ENCODE data around the gene ZFYVE28.

DNA sequence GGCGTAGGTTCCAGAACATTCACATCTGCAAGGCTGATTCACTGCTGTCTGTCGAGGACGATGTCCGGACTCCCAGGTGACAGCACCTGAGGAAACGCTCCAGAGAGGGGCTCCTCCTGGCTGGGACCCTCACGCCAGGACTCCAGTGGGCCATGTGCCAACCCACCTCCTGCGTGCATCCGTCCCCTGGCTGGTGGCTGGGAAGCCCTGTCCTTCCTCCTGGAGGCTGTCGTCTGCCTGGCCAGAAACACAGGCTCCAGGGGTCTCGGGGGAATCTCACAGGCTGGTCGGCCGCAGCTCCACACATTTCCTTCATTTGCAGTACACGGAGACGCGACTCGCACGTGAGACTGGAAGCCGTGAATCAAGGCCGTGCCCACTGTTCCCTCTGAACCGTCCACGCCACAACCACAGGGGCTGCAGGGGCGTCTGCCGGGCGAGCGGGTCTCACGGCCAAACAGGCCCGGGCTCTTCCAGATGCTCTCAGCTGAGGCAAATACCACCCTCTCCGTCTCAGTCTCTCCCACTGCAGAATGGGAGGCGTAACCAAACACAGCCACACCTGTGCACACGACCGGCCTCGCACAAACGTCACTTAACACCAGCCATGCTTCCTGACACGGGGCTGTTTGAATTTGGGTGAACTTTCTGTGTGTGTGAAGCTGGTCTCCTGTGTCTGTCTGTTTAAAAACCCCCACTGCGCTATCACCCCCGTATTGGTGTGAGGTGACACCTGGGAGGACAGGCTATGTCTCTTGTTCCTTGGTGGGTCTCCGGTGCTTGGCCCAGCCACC lies 117.8 kb downstream of the ZFYVE28 start:
- no peak for TF ChIP-seq POLR2A (IDR thresholded peaks at IDR 0.05)
- TF ChIP-seq, protein P1, sequence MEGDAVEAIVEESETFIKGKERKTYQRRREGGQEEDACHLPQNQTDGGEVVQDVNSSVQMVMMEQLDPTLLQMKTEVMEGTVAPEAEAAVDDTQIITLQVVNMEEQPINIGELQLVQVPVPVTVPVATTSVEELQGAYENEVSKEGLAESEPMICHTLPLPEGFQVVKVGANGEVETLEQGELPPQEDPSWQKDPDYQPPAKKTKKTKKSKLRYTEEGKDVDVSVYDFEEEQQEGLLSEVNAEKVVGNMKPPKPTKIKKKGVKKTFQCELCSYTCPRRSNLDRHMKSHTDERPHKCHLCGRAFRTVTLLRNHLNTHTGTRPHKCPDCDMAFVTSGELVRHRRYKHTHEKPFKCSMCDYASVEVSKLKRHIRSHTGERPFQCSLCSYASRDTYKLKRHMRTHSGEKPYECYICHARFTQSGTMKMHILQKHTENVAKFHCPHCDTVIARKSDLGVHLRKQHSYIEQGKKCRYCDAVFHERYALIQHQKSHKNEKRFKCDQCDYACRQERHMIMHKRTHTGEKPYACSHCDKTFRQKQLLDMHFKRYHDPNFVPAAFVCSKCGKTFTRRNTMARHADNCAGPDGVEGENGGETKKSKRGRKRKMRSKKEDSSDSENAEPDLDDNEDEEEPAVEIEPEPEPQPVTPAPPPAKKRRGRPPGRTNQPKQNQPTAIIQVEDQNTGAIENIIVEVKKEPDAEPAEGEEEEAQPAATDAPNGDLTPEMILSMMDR (IDR thresholded peaks at IDR 0.05), result no peak
- no peak for TF ChIP-seq POLR2AphosphoS5 (IDR thresholded peaks at IDR 0.05; ENCODE audit: insufficient read depth in 1 of 2, low read depth in 1 of 2)

All from vagina (tissue), 2 donors.